RPMI7951 (cell line): ENCODE results near the gene PRSS58. TPM values are rescaled to one million over a fixed set of nuclear protein-coding genes. Genes with fewer than 3 reads are reported as not detected.

ENCODE experiments used
- DNase-seq: peaks from one replicate; pipeline ENCODE4 v3.0.0-alpha.2; 2012; ENCODE audit warnings: low read depth
- total RNA-seq: library from RNA; depleted of rRNA; stranded (reverse); fragments of >200 nt; shearing (Covaris generic); gene quantifications from 2 replicates; pipeline ENCODE4 v1.2.3, GENCODE V29; 2014; rRNA removed

Gene PRSS58
- total RNA-seq, 1 experiment from 2014 or later, result not detected

- no peak for DNase-seq
Observed at GRCh38 chr7:142228537-142229104, 29.2 kb downstream of the PRSS58 start.

Other genes with a start within 250 kb of the PRSS58 start
- gene MGAM2, start 146.3 kb downstream of the PRSS58 start, total RNA-seq, result not detected in 2 replicates